ENCODE measurements around the gene GNAI3.

The GNAI3 gene

GRCh38 chr1:109527098-109527811, 21.2 kb upstream of the GNAI3 start:
- DNase-seq (ENCODE audit: low spot score): no peak

- DNase-seq (ENCODE audit: low spot score): no peak
These were observed 20.3 kb upstream of the GNAI3 start for GRCh38 chr1:109527846-109528695.

GRCh38 chr1:109528712-109529111, 19.7 kb upstream of the GNAI3 start:
- no peak for DNase-seq (ENCODE audit: low spot score)

- DNase-seq (ENCODE audit: low spot score): no peak
These were observed 18.4 kb upstream of the GNAI3 start for GRCh38 chr1:109529881-109530456.

GRCh38 chr1:109530457-109531087, 17.8 kb upstream of the GNAI3 start:
- DNase-seq (ENCODE audit: low spot score): no peak

- DNase-seq (ENCODE audit: low spot score): no peak
These were observed 17.0 kb upstream of the GNAI3 start for GRCh38 chr1:109531380-109531779.

GRCh38 chr1:109531826-109532364, 16.5 kb upstream of the GNAI3 start:
- no peak for DNase-seq (ENCODE audit: low spot score)

GRCh38 chr1:109532365-109533136, 15.9 kb upstream of the GNAI3 start:
- DNase-seq (ENCODE audit: low spot score): peak; percentile 91

GRCh38 chr1:109534307-109534858, 14.0 kb upstream of the GNAI3 start:
- no peak for DNase-seq (ENCODE audit: low spot score)

- DNase-seq (ENCODE audit: low spot score): no peak
These were observed 12.9 kb upstream of the GNAI3 start for GRCh38 chr1:109535481-109535880.

GRCh38 chr1:109535971-109536491, 12.4 kb upstream of the GNAI3 start:
- DNase-seq (ENCODE audit: low spot score): no peak

GRCh38 chr1:109537450-109538178, 10.8 kb upstream of the GNAI3 start:
- no peak for DNase-seq (ENCODE audit: low spot score)

- no peak for DNase-seq (ENCODE audit: low spot score)
These were observed 9.4 kb upstream of the GNAI3 start for GRCh38 chr1:109538827-109539555.

GRCh38 chr1:109539676-109540075, 8.7 kb upstream of the GNAI3 start, which contains the start of gene GPR61:
Gene GPR61 (plus strand): TSS chr1:109539872. CDS start chr1:109543023, 3,151 bp downstream.
- DNase-seq (ENCODE audit: low spot score): no peak

GRCh38 chr1:109541102-109541501, 7.3 kb upstream of the GNAI3 start:
- no peak for DNase-seq (ENCODE audit: low spot score)

- DNase-seq (ENCODE audit: low spot score): no peak
These were observed 5.8 kb upstream of the GNAI3 start for GRCh38 chr1:109542657-109543056.

- no peak for DNase-seq (ENCODE audit: low spot score)
These were observed 5.0 kb upstream of the GNAI3 start for GRCh38 chr1:109543283-109543987.

GRCh38 chr1:109543988-109544735, 4.3 kb upstream of the GNAI3 start:
- DNase-seq (ENCODE audit: low spot score): no peak

Data from GM03348 (cell line).